ENCODE results near the gene CDH5.

GRCh38 chr16:66395806-66396555 lies 29.5 kb downstream of the CDH5 start:
- TF ChIP-seq, protein P1, sequence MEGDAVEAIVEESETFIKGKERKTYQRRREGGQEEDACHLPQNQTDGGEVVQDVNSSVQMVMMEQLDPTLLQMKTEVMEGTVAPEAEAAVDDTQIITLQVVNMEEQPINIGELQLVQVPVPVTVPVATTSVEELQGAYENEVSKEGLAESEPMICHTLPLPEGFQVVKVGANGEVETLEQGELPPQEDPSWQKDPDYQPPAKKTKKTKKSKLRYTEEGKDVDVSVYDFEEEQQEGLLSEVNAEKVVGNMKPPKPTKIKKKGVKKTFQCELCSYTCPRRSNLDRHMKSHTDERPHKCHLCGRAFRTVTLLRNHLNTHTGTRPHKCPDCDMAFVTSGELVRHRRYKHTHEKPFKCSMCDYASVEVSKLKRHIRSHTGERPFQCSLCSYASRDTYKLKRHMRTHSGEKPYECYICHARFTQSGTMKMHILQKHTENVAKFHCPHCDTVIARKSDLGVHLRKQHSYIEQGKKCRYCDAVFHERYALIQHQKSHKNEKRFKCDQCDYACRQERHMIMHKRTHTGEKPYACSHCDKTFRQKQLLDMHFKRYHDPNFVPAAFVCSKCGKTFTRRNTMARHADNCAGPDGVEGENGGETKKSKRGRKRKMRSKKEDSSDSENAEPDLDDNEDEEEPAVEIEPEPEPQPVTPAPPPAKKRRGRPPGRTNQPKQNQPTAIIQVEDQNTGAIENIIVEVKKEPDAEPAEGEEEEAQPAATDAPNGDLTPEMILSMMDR (IDR thresholded peaks at IDR 0.05): no peak
- TF ChIP-seq EZH2 (IDR thresholded peaks at IDR 0.05): no peak

All from neural progenitor cell (in vitro differentiated cells).